Breast epithelium (tissue), 3 donors: ENCODE data around the gene SET.

Experiments used
- POLR2A ChIP-seq: fragments of 450-650 bp; IDR thresholded peaks from one replicate; pipeline ENCODE4 v1.6.1; 2016; ENCODE audit warnings: antibody characterized with exemption, mild to moderate bottlenecking, moderate library complexity
- TF ChIP-seq, protein P1 (sequence below), 3 donors: fragments of 450-650 bp; IDR thresholded peaks; one replicate each; pipeline ENCODE4 v1.5.1; 2016 to 2017; ENCODE audit warnings: antibody characterized with exemption in 3 of 3, mild to moderate bottlenecking in 3 of 3, moderate library complexity in 3 of 3

DNA sequence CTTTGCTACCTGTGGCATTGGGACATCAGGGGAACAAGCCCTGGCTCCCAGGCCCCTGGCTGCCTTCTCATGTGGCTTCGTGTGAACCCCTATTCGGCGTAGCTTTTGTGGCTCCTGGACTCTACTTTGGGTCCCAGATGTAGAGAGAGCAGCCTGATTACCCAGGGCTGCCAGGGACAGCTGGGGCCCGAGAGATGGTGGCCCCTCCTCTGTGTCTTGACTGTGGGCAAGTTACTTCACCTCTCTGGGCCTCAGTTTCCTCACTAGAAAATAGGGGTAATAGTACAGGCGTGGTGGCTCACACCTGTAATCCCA lies 15.3 kb downstream of the SET start:
- no peak for TF ChIP-seq POLR2A
- TF ChIP-seq, protein P1, sequence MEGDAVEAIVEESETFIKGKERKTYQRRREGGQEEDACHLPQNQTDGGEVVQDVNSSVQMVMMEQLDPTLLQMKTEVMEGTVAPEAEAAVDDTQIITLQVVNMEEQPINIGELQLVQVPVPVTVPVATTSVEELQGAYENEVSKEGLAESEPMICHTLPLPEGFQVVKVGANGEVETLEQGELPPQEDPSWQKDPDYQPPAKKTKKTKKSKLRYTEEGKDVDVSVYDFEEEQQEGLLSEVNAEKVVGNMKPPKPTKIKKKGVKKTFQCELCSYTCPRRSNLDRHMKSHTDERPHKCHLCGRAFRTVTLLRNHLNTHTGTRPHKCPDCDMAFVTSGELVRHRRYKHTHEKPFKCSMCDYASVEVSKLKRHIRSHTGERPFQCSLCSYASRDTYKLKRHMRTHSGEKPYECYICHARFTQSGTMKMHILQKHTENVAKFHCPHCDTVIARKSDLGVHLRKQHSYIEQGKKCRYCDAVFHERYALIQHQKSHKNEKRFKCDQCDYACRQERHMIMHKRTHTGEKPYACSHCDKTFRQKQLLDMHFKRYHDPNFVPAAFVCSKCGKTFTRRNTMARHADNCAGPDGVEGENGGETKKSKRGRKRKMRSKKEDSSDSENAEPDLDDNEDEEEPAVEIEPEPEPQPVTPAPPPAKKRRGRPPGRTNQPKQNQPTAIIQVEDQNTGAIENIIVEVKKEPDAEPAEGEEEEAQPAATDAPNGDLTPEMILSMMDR (IDR thresholded peaks at IDR 0.05), result no peak
